Heart left ventricle (tissue), 13 donors: ENCODE measurements around the gene KCND3.

Experiments used
- CTCF ChIP-seq, 12 donors: fragments of 200-600 bp; sonication (generic) in 4 of 12; IDR thresholded peaks; one replicate each; pipeline versions ENCODE4 v1.5.0 to v1.8.0; 2018 to 2022; ENCODE audit warnings: antibody characterized with exemption in 12 of 12, mild to moderate bottlenecking in 5 of 12
- POLR2A ChIP-seq, 2 donors: fragments of 450-650 bp; IDR thresholded peaks; one replicate each; pipeline ENCODE4 v1.6.1; 2017; ENCODE audit warnings: antibody characterized with exemption in 2 of 2, mild to moderate bottlenecking in 2 of 2, moderate library complexity in 2 of 2
- donor health status: ischemic (EF 13 %, LVEDD 7.1; RV severe dilation, severe dysfunction).
- donor health status: DM: no; HTN: yes; CAD: no.
- donor health status: DM: no; HTN: no; CAD: no.
- donor health status: ischemic (EF 25% LVEDD 6.9; RV normal size, moderate dysfunction).
- donor health status: ischemic (EF 25% LVEDD 5.7; RV mildly dilated, moderate dysfunction).
- donor health status: ischemic (EF 35%, LVEDD 5.7; RV mildly dilated, moderate dysfunction).
- donor health status: nonischemic (EF 11% LVEDD 7.7; RV severe dilation, severe dysfunction).
- donor health status: DM: yes; HTN: yes; CAD: no.
- donor health status: PGD.
- donor health status: ischemic (EF 29% LVEDD 5.4; RV normal size, mild dysfunction).
- donor health status: nonischemic (EF 23%, LVEDD 6.1; RV moderate dilation, normal function).

DNA sequence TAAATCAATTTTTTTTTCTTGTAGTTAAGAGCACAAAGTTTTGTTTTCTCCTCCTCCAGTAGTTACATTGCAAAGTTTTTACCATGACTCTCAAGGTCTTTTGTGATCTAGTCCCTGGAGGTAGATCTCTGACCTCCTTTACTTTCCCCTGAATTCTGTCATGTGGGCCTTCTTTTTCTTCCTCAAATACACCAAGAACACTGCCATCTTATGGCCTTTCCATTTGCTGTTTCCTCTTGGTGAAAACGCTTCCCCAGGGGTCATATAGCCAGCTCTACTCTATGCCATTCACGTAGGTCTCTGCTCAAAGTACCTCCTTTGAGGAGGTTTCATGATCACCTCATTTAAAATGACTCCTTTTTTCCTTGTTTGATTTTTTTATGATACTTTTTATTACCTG, 231.1 kb downstream of the KCND3 start:
- TF ChIP-seq CTCF (IDR thresholded peaks at IDR 0.05) (no peak), POLR2A (IDR thresholded peaks at IDR 0.05) (no peak)
